ENCODE data around the gene CAPN7. TPM values are rescaled to one million over a fixed set of nuclear protein-coding genes. Genes with fewer than 3 reads are reported as not detected.

CAPN7 gene
- total RNA-seq, 1 experiment from 2014 or later: 25.2 TPM

GRCh38 chr3:15217841-15218267 is 11.8 kb downstream of the CAPN7 start:
- Histone ChIP-seq H3K23me2 (ENCODE audit: insufficient read length, low read depth, low read length, poor library complexity, severe bottlenecking) (no peaks in the 10 kb centered on the region), H3K9ac (ENCODE audit: extremely low read depth, insufficient read length, low read length) (no peak overlapping the region), H3K4me2 (ENCODE audit: insufficient read depth, insufficient read length, low read length) (no peak overlapping the region), H3K56ac (ENCODE audit: insufficient read length, low read depth, low read length) (no peak overlapping the region), H3K27me3 (ENCODE audit: insufficient read depth, low read length) (no peaks in the 10 kb centered on the region), H3K18ac (ENCODE audit: insufficient read length, low read depth, low read length) (no peak overlapping the region), H2BK15ac (ENCODE audit: low read depth, low read length) (no peak overlapping the region), H4K8ac (replicated peaks; ENCODE audit: insufficient read length, low read depth, low read length) (no peak overlapping the region), H3K79me2 (ENCODE audit: insufficient read depth, low read length) (no peaks in the 10 kb centered on the region), H3K23ac (ENCODE audit: insufficient read length, low read depth, low read length) (no peak overlapping the region), H3T11ph (ENCODE audit: low read length) (no peak overlapping the region), H3K27ac (ENCODE audit: insufficient read length, low read depth, low read length) (no peak overlapping the region), H2AFZ (ENCODE audit: low read length) (no peak overlapping the region), H3K9me3 (ENCODE audit: control insufficient read depth, low read depth, low read length) (no peaks in the 10 kb centered on the region), H2AK5ac (ENCODE audit: insufficient read length, low read length) (no peak overlapping the region), H2BK5ac (ENCODE audit: insufficient read length, low read length) (no peak overlapping the region), H2BK120ac (ENCODE audit: low read depth, low read length, poor library complexity, severe bottlenecking) (no peak overlapping the region), H2BK12ac (ENCODE audit: insufficient read length, low read depth, low read length) (no peak overlapping the region), H4K5ac (ENCODE audit: insufficient read length, low read depth, low read length) (no peak overlapping the region), H3K4ac (ENCODE audit: low read depth, low read length) (no peak overlapping the region), H4K20me1 (ENCODE audit: control insufficient read depth, insufficient read depth, insufficient read length) (no peaks in the 10 kb centered on the region), H3K14ac (ENCODE audit: insufficient read depth, low read length) (no peak overlapping the region), H3K4me1 (ENCODE audit: insufficient read depth, low read length) (no peaks in the 10 kb centered on the region), H4K91ac (ENCODE audit: insufficient read length, low read depth, low read length) (no peak overlapping the region), H3K79me1 (ENCODE audit: insufficient read depth, low read depth, low read length, poor library complexity, severe bottlenecking) (no peaks in the 10 kb centered on the region), H2BK20ac (ENCODE audit: low read depth, low read length, poor library complexity, severe bottlenecking) (no peak overlapping the region)
- Mint-ChIP-seq H3K4me3 (no peak overlapping the region), H3K36me3 (ENCODE audit: insufficient read depth in 1 of 3, low read depth in 3 of 3) (peaks cover 6 to 72% (median 46%) of the 10 kb centered on the region in 3 experiments; a peak in 6 of 7 replicates), H3K4me1 (no peaks in the 10 kb centered on the region), H3K27ac (no peak overlapping the region), H3K27me3 (ENCODE audit: low read depth) (no peaks in the 10 kb centered on the region), H3K9me3 (no peaks in the 10 kb centered on the region)
- TF ChIP-seq CTCF (conservative IDR thresholded peaks at IDR 0.05): no peak
- no CpG with 5 or more reads among the region's 2 CpGs for WGBS (ENCODE audit: extremely low coverage, insufficient read length, low lambda C conversion rate)
- no peak for DNase-seq
